Forelimb muscle (tissue), 1 donor: ENCODE data around the gene IRX2. TPM values are rescaled to one million over a fixed set of nuclear protein-coding genes. Genes with fewer than 3 reads are reported as not detected.

Experiments used
- DNase-seq: peaks from one replicate; pipeline ENCODE4 v3.0.0-alpha.2; 2013; ENCODE audit warnings: low read depth
- polyA plus RNA-seq: library from polyadenylated mRNA; unstranded; fragments of 120-200 nt; gene quantifications from one replicate; pipeline ENCODE4 v1.2.1, GENCODE V29; 2013; ENCODE audit not compliant: insufficient read length

IRX2 gene
- 0.13 TPM for polyA plus RNA-seq

- peak; percentile 51 for DNase-seq
These were observed at the start of gene IRX2 for GRCh38 chr5:2751592-2752021. Gene IRX2 (minus strand): TSS chr5:2751677. CDS start chr5:2751413, 264 bp downstream.

- no peak for DNase-seq
These were observed 48.6 kb upstream of the IRX2 start for GRCh38 chr5:2800035-2800434.

- DNase-seq: no peak
These were observed 46.5 kb upstream of the IRX2 start for GRCh38 chr5:2797981-2798380.

GRCh38 chr5:2797160-2797559, 45.7 kb upstream of the IRX2 start:
- no peak for DNase-seq

GRCh38 chr5:2783223-2783622, 31.7 kb upstream of the IRX2 start:
- DNase-seq: no peak

GRCh38 chr5:2782658-2783057, 31.2 kb upstream of the IRX2 start:
- DNase-seq: no peak

- DNase-seq: no peak
These were observed 29.1 kb upstream of the IRX2 start for GRCh38 chr5:2780421-2781171.

GRCh38 chr5:2779459-2779858, 28.0 kb upstream of the IRX2 start:
- no peak for DNase-seq

GRCh38 chr5:2776337-2777302, 25.1 kb upstream of the IRX2 start:
- no peak for DNase-seq

- no peak for DNase-seq
These were observed 21.9 kb upstream of the IRX2 start for GRCh38 chr5:2773327-2773726.

GRCh38 chr5:2767089-2767488, 15.6 kb upstream of the IRX2 start:
- DNase-seq: no peak

- DNase-seq: no peak
These were observed 13.1 kb upstream of the IRX2 start for GRCh38 chr5:2764581-2764980.

GRCh38 chr5:2763533-2763794, 12.0 kb upstream of the IRX2 start:
- no peak for DNase-seq

GRCh38 chr5:2762744-2763532, 11.5 kb upstream of the IRX2 start:
- DNase-seq: no peak

GRCh38 chr5:2761921-2762488, 10.5 kb upstream of the IRX2 start:
- DNase-seq: no peak

GRCh38 chr5:2759696-2760461, 8.4 kb upstream of the IRX2 start:
- DNase-seq: no peak

GRCh38 chr5:2759091-2759490, 7.6 kb upstream of the IRX2 start:
- no peak for DNase-seq

- no peak for DNase-seq
These were observed 7.2 kb upstream of the IRX2 start for GRCh38 chr5:2758632-2759031.

- no peak for DNase-seq
These were observed 6.3 kb upstream of the IRX2 start for GRCh38 chr5:2757563-2758351.
